Liver (tissue), 9 donors: ENCODE data around the gene YBX2. TPM values are rescaled to one million over a fixed set of nuclear protein-coding genes. Genes with fewer than 3 reads are reported as not detected.

ENCODE experiments used
- DNase-seq: peaks from one replicate; pipeline ENCODE4 v3.0.0-alpha.2; 2017; ENCODE audit warnings: low spot score
- H3K27ac ChIP-seq, 2 donors: one replicate each; pipeline ENCODE4 v1.7.0; 2013; ENCODE audit warnings: inconsistent platforms in 2 of 2, low read length in 2 of 2, control low read depth in 1 of 2, low read depth in 1 of 2, mild to moderate bottlenecking in 1 of 2
- H3K27me3 ChIP-seq, 4 donors: one replicate each; pipeline versions ENCODE4 v1.6.1 to v1.7.0; 2013; ENCODE audit warnings: low read length in 3 of 4, inconsistent platforms in 1 of 4, mild to moderate bottlenecking in 1 of 4, moderate library complexity in 1 of 4; ENCODE audit not compliant: control insufficient read depth in 4 of 4, insufficient read depth in 4 of 4
- H3K36me3 ChIP-seq, 4 donors: one replicate each; pipeline versions ENCODE4 v1.6.1 to v1.7.0; 2013; ENCODE audit warnings: low read length in 3 of 4, mild to moderate bottlenecking in 3 of 4, low read depth in 1 of 4, moderate library complexity in 1 of 4; ENCODE audit not compliant: control insufficient read depth in 4 of 4, insufficient read depth in 3 of 4
- H3K4me1 ChIP-seq, 4 donors: one replicate each; pipeline versions ENCODE4 v1.6.1 to v1.7.0; 2013; ENCODE audit warnings: low read length in 3 of 4, mild to moderate bottlenecking in 3 of 4, moderate library complexity in 1 of 4; ENCODE audit not compliant: control insufficient read depth in 4 of 4, insufficient read depth in 4 of 4
- H3K4me3 ChIP-seq, 3 donors: one replicate each; pipeline versions ENCODE4 v1.6.1 to v1.7.0; 2013; ENCODE audit warnings: low read length in 3 of 3, control low read depth in 1 of 3, low read depth in 1 of 3, mild to moderate bottlenecking in 1 of 3
- H3K9ac ChIP-seq, 2 donors: one replicate each; pipeline ENCODE4 v1.7.0; 2013; ENCODE audit warnings: low read length in 2 of 2, mild to moderate bottlenecking in 2 of 2, moderate library complexity in 2 of 2, control low read depth in 1 of 2, low read depth in 1 of 2
- H3K9me3 ChIP-seq, 4 donors: one replicate each; pipeline versions ENCODE4 v1.6.1 to v1.7.0; 2013; ENCODE audit warnings: low read length in 3 of 4; ENCODE audit not compliant: control insufficient read depth in 4 of 4
- EGR1 ChIP-seq, 2 donors: IDR thresholded peaks; 2 replicates each; pipeline ENCODE4 v1.6.1; 2016 to 2018; ENCODE audit warnings: antibody characterized with exemption in 2 of 2, low read depth in 2 of 2
- FOXA2 ChIP-seq: IDR thresholded peaks from 2 replicates; pipeline ENCODE4 v1.6.1; 2016; ENCODE audit warnings: antibody characterized with exemption
- GABPA ChIP-seq, 2 donors: IDR thresholded peaks in 1 of 2; conservative IDR thresholded peaks in 1 of 2; 2 replicates each; pipeline ENCODE4 v1.6.1; 2016; ENCODE audit warnings: antibody characterized with exemption in 2 of 2, mild to moderate bottlenecking in 1 of 2, moderate library complexity in 1 of 2
- HNF4A ChIP-seq, 2 donors: conservative IDR thresholded peaks; 2 replicates each; pipeline ENCODE4 v1.6.1; 2016; ENCODE audit warnings: antibody characterized with exemption in 2 of 2, mild to moderate bottlenecking in 2 of 2
- HNF4G ChIP-seq: IDR thresholded peaks from 2 replicates; pipeline ENCODE4 v1.6.1; 2016; ENCODE audit warnings: antibody characterized with exemption
- JUND ChIP-seq, 2 donors: IDR thresholded peaks; 2 replicates each; pipeline ENCODE4 v1.6.1; 2016; ENCODE audit warnings: antibody characterized with exemption in 2 of 2
- NR2F2 ChIP-seq: IDR thresholded peaks from 2 replicates; pipeline ENCODE4 v1.6.1; 2016; ENCODE audit warnings: antibody characterized with exemption
- RAD21 ChIP-seq, 2 donors: IDR thresholded peaks; 2 replicates each; pipeline ENCODE4 v1.6.1; 2016; ENCODE audit warnings: antibody characterized with exemption in 2 of 2, mild to moderate bottlenecking in 2 of 2
- RXRA ChIP-seq, 2 donors: IDR thresholded peaks; 2 replicates each; pipeline ENCODE4 v1.6.1; 2017 to 2018; ENCODE audit warnings: antibody characterized with exemption in 2 of 2, mild to moderate bottlenecking in 1 of 2
- SP1 ChIP-seq: IDR thresholded peaks from 2 replicates; pipeline ENCODE4 v1.6.1; 2018; ENCODE audit warnings: antibody characterized with exemption, mild to moderate bottlenecking
- YY1 ChIP-seq: IDR thresholded peaks from 2 replicates; pipeline ENCODE4 v1.6.1; 2016; ENCODE audit warnings: antibody characterized with exemption, mild to moderate bottlenecking
- WGBS: extraction: QIAGEN DNeasy Blood & Tissue Kit; methylation state at CpG from one replicate; pipeline ENCODE4 v1.1.7; 2013; 5-methylcytosine and 5-hydroxymethylcytosine counted together
- polyA plus RNA-seq, 2 donors: library from polyadenylated mRNA; stranded (reverse) in 1 of 2; unstranded in 1 of 2; fragments of 200-250 nt in 1 of 2; fragments of >200 nt in 1 of 2; fragmentation: Nextera tagmentation in 1 of 2; extraction: Ambion mirVana in 1 of 2; gene quantifications; one replicate each; pipeline versions ENCODE4 v1.2.1 to v1.2.3, GENCODE V29; 2013 to 2015
- total RNA-seq, 2 donors: library from RNA; depleted of rRNA; stranded (reverse); fragments of >200 nt; gene quantifications; one replicate each; pipeline ENCODE4 v1.2.3, GENCODE V29; 2014
- TF ChIP-seq, protein P1 (sequence below): IDR thresholded peaks from 2 replicates; pipeline ENCODE4 v1.6.1; 2016; ENCODE audit warnings: antibody characterized with exemption
- TF ChIP-seq, protein P2 (sequence below): IDR thresholded peaks from 2 replicates; pipeline ENCODE4 v1.6.1; 2016; ENCODE audit warnings: antibody characterized with exemption
- TF ChIP-seq, protein P3 (sequence below): IDR thresholded peaks from 2 replicates; pipeline ENCODE4 v1.6.1; 2016; ENCODE audit warnings: antibody characterized with exemption
- TF ChIP-seq, protein P4 (sequence below): IDR thresholded peaks from 2 replicates; pipeline ENCODE4 v1.6.1; 2016; ENCODE audit warnings: antibody characterized with exemption, mild to moderate bottlenecking
- donor health status: healthy.
- donor health status: healthy.
- donor health status: healthy.
- donor health status: healthy.
- donor health status: healthy.

The YBX2 gene
- total and polyA plus RNA-seq, 4 donors = 0.33 to 0.75 (median 0.57) TPM

DNA sequence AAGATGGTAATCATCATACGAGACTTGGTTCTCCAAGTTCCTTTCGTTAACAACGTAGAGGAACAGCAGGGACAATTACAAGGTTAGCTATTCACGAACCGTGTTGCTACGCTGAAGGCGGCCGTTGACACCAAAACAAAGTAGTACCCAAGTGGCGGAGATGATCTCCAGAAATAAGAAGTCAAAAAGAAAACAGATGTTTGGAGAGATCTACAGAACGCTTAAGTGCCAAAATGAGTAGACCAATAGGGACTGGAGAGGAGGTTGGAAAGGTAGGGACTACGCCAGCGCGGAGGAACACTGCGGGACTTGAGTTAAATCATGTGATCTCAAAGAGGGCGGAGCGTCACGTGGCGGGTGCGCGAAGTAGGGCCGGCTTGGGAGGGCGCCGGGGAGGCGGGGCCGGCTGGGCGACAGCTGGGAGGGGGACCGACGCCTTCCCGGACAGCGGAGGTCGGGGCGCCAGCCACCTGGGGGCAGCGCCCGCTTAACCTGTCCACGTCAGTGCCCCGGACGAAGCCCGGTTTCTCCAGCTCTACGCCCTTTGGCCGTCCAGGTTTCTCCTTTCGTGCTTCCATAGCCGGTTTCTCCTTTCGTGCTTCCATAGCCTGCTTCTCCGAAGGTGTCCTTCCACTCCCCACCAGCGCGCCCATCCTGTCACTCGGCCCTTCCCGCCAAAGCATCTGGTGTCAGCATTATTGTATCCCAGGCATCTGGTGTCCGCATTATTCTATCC lies 51.6 kb downstream of the YBX2 start:
- TF ChIP-seq, protein P1, sequence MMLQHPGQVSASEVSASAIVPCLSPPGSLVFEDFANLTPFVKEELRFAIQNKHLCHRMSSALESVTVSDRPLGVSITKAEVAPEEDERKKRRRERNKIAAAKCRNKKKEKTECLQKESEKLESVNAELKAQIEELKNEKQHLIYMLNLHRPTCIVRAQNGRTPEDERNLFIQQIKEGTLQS = peak; percentile 38
- TF ChIP-seq FOXA2 (no peak), YY1 (peak; percentile 80), GABPA (IDR thresholded peaks at IDR 0.05 in 1 of 2, conservative IDR thresholded peaks at IDR 0.05 in 1 of 2) (peak in 1 of 2 donors; percentile 68), HNF4A (conservative IDR thresholded peaks at IDR 0.05) (no peak), JUND (IDR thresholded peaks at IDR 0.05) (no peak), EGR1 (IDR thresholded peaks at IDR 0.05; ENCODE audit: low read depth in 2 of 2) (peak; percentile 17 to 75), HNF4G (no peak), NR2F2 (peak; percentile 17), RAD21 (IDR thresholded peaks at IDR 0.05) (peak in 1 of 2 donors; percentile 34), SP1 (peak; percentile 45), RXRA (IDR thresholded peaks at IDR 0.05) (no peak)
- TF ChIP-seq, protein P2, sequence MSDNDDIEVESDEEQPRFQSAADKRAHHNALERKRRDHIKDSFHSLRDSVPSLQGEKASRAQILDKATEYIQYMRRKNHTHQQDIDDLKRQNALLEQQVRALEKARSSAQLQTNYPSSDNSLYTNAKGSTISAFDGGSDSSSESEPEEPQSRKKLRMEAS = peak; percentile 45
- TF ChIP-seq, protein P3, sequence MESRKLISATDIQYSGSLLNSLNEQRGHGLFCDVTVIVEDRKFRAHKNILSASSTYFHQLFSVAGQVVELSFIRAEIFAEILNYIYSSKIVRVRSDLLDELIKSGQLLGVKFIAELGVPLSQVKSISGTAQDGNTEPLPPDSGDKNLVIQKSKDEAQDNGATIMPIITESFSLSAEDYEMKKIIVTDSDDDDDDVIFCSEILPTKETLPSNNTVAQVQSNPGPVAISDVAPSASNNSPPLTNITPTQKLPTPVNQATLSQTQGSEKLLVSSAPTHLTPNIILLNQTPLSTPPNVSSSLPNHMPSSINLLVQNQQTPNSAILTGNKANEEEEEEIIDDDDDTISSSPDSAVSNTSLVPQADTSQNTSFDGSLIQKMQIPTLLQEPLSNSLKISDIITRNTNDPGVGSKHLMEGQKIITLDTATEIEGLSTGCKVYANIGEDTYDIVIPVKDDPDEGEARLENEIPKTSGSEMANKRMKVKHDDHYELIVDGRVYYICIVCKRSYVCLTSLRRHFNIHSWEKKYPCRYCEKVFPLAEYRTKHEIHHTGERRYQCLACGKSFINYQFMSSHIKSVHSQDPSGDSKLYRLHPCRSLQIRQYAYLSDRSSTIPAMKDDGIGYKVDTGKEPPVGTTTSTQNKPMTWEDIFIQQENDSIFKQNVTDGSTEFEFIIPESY = peak; percentile 56
- TF ChIP-seq, protein P4, sequence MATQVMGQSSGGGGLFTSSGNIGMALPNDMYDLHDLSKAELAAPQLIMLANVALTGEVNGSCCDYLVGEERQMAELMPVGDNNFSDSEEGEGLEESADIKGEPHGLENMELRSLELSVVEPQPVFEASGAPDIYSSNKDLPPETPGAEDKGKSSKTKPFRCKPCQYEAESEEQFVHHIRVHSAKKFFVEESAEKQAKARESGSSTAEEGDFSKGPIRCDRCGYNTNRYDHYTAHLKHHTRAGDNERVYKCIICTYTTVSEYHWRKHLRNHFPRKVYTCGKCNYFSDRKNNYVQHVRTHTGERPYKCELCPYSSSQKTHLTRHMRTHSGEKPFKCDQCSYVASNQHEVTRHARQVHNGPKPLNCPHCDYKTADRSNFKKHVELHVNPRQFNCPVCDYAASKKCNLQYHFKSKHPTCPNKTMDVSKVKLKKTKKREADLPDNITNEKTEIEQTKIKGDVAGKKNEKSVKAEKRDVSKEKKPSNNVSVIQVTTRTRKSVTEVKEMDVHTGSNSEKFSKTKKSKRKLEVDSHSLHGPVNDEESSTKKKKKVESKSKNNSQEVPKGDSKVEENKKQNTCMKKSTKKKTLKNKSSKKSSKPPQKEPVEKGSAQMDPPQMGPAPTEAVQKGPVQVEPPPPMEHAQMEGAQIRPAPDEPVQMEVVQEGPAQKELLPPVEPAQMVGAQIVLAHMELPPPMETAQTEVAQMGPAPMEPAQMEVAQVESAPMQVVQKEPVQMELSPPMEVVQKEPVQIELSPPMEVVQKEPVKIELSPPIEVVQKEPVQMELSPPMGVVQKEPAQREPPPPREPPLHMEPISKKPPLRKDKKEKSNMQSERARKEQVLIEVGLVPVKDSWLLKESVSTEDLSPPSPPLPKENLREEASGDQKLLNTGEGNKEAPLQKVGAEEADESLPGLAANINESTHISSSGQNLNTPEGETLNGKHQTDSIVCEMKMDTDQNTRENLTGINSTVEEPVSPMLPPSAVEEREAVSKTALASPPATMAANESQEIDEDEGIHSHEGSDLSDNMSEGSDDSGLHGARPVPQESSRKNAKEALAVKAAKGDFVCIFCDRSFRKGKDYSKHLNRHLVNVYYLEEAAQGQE = peak; percentile 57
- 1% methylated on average over 49 of the region's 49 CpGs for WGBS
- peaks cover 3 to 32% (median 20%) of the 10 kb centered on the region in 4 donors for H3K36me3 ChIP-seq

More for the DNA sequence above, 51.6 kb downstream of the YBX2 start:
- peak overlapping the region; percentile 74 to 91 (median 86) for H3K4me3 ChIP-seq
- peak overlapping the region; percentile 90 for H3K9ac ChIP-seq
- H3K9me3 ChIP-seq = no peaks in the 10 kb centered on the region
- H3K4me1 ChIP-seq = peaks cover 2 to 31% (median 25%) of the 10 kb centered on the region in 4 donors
- peak overlapping the region; percentile 98 to 99 for H3K27ac ChIP-seq
- peak; percentile 95 for DNase-seq
- H3K27me3 ChIP-seq = no peaks in the 10 kb centered on the region
